ENCODE measurements around the gene LDLRAD4.
"Not testable (repeated sequence)": the region's sequence is repeated elsewhere in the genome, so short reads cannot be mapped to it uniquely, and the experiment has no call there.

Gene LDLRAD4

DNA sequence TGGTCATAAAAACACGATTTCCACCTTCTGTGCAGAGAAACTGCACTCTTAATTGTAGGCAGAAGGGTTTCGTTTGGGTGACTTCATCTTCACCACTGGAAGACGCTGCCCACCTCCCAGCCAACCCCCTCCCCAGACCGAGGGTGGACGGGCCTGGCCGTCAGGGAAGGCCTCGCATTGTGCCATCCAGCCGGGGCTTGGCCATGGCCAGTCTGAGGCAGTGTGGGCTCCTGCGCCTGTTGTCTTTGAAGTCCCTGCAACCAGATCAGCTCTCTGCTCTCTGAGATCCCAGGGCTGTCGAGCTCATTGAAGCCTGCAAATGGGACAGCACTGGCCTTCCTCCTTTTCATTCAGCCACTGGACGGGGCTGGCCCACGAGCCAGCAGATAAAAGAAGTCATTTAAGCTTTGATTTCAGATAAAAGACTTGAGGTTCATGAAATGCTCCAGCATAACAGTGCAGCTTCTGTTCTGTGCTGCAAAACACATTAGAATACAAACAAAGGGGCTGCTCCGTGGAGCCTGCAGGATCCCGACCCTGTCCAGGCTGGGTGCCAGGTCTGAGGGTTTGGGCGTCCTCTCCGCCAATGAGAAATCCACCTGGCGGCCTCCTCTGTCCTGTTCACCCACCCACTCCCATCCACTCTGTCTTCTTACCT is 253.5 kb downstream of the LDLRAD4 start:
- TF ChIP-seq, protein P1, sequence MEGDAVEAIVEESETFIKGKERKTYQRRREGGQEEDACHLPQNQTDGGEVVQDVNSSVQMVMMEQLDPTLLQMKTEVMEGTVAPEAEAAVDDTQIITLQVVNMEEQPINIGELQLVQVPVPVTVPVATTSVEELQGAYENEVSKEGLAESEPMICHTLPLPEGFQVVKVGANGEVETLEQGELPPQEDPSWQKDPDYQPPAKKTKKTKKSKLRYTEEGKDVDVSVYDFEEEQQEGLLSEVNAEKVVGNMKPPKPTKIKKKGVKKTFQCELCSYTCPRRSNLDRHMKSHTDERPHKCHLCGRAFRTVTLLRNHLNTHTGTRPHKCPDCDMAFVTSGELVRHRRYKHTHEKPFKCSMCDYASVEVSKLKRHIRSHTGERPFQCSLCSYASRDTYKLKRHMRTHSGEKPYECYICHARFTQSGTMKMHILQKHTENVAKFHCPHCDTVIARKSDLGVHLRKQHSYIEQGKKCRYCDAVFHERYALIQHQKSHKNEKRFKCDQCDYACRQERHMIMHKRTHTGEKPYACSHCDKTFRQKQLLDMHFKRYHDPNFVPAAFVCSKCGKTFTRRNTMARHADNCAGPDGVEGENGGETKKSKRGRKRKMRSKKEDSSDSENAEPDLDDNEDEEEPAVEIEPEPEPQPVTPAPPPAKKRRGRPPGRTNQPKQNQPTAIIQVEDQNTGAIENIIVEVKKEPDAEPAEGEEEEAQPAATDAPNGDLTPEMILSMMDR (IDR thresholded peaks at IDR 0.05; ENCODE audit: low read depth, low read length, missing control alignments), result no peak
- in situ Hi-C loops (cut with HindIII; ENCODE audit: low sequenced_read_pairs), result loop anchor here (5.0 kb wide), 1 partner anchor 80 kb away; no protein-coding TSS in a partner anchor
- no peak for DNase-seq (ENCODE audit: low read depth)
- no peak overlapping the region for H3K4me3 ChIP-seq (ENCODE audit: low read depth, low read length)

DNA sequence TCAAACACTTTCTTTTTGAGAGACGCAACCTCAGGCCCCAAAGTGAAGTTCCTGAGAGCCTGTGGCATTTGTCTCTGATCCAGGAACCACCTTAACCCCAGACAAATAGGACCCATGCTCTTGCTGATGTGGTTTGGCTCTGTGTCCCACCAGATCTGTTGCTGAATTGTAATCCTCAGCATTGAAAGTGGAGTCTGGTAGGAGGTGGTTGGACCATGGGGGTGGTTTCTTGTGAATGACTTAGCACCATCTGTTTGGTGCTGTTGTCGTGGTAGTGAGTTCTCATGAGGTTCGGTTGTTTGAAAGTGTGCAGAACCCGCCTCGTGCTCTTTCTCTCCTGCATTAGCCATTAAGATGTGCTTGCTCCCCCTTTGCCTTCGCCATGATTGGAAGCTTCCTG is 255.2 kb downstream of the LDLRAD4 start:
- in situ Hi-C loops (cut with HindIII; ENCODE audit: low sequenced_read_pairs), result loop anchor here (5.0 kb wide), 1 partner anchor 81 kb away; no protein-coding TSS in a partner anchor
- TF ChIP-seq, protein P1 (IDR thresholded peaks at IDR 0.05; ENCODE audit: low read depth, low read length, missing control alignments), result no peak
- DNase-seq (ENCODE audit: low read depth), result no peak
- H3K4me3 ChIP-seq (ENCODE audit: low read depth, low read length), result no peak overlapping the region

DNA sequence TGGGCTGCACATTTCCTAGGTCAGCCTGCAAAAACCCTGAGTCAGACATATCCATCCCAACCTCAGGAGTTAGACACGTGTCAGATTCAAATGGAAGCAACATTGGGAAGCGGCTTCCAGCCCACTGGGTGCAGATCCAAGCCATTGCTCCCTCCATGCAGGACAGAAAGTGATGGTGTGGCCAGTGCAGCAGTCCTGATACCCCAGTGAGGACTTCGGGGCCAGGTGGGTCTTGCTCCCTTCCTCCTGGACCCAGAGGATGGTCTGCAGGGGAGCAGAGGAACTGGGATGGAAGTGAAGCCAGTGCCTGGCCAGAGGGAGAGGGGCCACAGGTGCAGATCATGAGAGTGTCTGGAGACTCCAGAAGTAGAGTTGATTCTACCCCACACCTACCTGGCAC is 255.8 kb downstream of the LDLRAD4 start:
- no peak for DNase-seq (ENCODE audit: low read depth)
- TF ChIP-seq, protein P1 (IDR thresholded peaks at IDR 0.05; ENCODE audit: low read depth, low read length, missing control alignments), result no peak
- in situ Hi-C loops (cut with HindIII; ENCODE audit: low sequenced_read_pairs), result loop anchor here (5.0 kb wide), 1 partner anchor 82 kb away; no protein-coding TSS in a partner anchor
- no peak overlapping the region for H3K4me3 ChIP-seq (ENCODE audit: low read depth, low read length)

DNA sequence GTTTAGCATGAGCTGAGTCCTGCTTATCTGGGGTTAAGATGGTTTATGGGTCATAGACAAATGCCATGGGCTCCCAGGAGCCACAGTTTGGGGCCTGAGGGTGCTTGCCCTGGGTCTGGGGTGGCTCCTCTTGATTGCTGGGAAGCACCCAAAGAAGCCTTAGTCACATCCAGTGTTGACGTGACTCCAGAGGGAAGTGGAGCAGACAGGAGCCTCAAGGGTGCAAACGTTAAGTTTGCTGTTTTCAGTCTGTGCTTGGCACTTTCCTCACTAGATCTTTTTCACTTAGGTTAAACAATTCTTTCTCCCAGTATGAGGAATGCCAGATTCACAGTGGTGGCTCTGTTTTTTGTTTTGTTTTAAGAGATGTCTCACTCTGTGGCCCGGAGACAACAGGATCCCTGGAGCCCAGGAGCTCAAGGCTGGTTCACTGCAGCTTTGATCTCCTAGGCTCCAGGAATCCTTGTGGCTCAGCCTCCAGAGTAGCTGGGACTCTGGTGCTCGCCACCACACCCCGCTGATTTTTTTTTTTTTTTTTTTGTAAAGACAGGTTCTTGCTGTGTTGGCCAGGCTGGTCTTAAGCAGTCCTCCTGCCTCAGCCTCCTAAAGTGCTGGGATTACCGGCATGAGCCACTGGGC is 256.5 kb downstream of the LDLRAD4 start:
- H3K4me3 ChIP-seq (ENCODE audit: low read depth, low read length), result no peak overlapping the region
- TF ChIP-seq, protein P1 (IDR thresholded peaks at IDR 0.05; ENCODE audit: low read depth, low read length, missing control alignments), result no peak
- in situ Hi-C loops (cut with HindIII; ENCODE audit: low sequenced_read_pairs), result loop anchor here (5.0 kb wide), 1 partner anchor 83 kb away; no protein-coding TSS in a partner anchor
- DNase-seq (ENCODE audit: low read depth), result no peak

DNA sequence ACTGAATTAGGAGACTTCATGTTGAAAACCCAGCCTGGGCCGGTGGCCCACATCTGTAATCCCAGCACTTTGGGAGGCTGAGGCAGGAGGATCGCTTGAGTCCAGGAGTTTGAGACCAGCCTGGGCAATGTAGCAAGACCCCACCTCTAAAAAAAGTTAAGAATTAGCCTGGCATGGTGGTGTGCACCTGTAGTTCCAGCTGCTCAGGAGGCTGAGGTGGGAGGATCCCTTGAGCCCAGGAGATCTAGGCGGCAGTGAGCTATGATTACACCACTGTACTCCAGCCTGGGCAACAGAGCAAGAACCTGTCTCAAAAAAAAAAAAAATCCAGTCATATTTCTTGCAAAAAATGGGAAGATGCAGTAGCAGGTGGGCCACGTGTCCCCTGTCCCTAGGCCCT is 257.8 kb downstream of the LDLRAD4 start:
- in situ Hi-C loops (cut with HindIII; ENCODE audit: low sequenced_read_pairs); DNase-seq (ENCODE audit: low read depth): not testable (repeated sequence)

DNA sequence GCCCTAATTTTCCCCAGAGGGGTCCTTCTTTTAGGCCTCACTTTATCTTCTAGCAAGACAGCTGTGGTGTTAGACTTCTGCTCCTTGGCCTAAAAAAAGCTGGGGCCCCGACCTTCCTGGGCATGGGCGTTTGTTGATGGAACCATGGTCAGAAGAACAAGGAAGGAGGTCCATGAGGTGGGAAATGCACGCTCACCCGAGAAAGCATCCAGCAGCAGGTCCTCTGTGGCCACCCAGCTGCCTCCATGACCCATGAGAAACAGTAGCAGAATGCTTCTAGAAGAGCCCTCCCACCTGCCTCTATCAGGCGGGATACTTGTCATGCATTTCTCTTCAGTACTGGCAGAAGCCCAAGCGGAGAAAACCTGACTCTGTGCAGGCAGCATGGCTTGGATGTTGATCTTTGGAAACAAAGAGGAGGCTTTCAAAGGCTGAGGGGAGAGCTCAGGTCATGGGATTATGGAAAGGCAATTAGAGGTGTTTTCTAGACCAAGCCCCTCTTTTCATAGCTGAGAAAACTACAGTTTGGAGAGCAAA is 258.7 kb downstream of the LDLRAD4 start:
- no peak for DNase-seq (ENCODE audit: low read depth)
- TF ChIP-seq, protein P1 (IDR thresholded peaks at IDR 0.05; ENCODE audit: low read depth, low read length, missing control alignments), result no peak
- in situ Hi-C loops (cut with HindIII; ENCODE audit: low sequenced_read_pairs), result no loop called here
- H3K4me3 ChIP-seq (ENCODE audit: low read depth, low read length), result no peak overlapping the region

More for the DNA sequence above, 257.8 kb downstream of the LDLRAD4 start:
- not testable (repeated sequence) for H3K4me3 ChIP-seq (ENCODE audit: low read depth, low read length)

Data from astrocyte of the cerebellum (primary cell).